Activated CD4-positive, alpha-beta T cell treated with anti-CD3 and anti-CD28 coated beads, Interleukin-2, amount 10 ng/mL, durations not matched to agents 7 days and 5 days (primary cell): Measurements from ENCODE around the gene LDLRAD4. TPM values are rescaled to one million over a fixed set of nuclear protein-coding genes. Genes with fewer than 3 reads are reported as not detected.

Experiments used
- CTCF ChIA-PET: fragments of 350-600 bp; sonication (Branson Sonifier 250); formaldehyde crosslinking; loops from one replicate; lab custom pipeline; 2021; ENCODE audit warnings: antibody characterized with exemption; lab: Charles Lee
- POLR2A ChIA-PET: fragments of 350-600 bp; sonication (Branson Sonifier 250); formaldehyde crosslinking; loops from one replicate; lab custom pipeline; 2021; ENCODE audit warnings: antibody characterized with exemption; lab: Charles Lee
- DNase-seq: peaks from one replicate; pipeline ENCODE4 v3.0.0-alpha.2; 2020
- H3K27ac Mint-ChIP-seq: one replicate; pipeline ENCODE4 v1.8.0; 2021; ENCODE audit warnings: mild to moderate bottlenecking, moderate library complexity, mixed read lengths
- H3K27me3 Mint-ChIP-seq: one replicate; pipeline ENCODE4 v1.8.0; 2021; ENCODE audit warnings: mixed read lengths
- H3K36me3 Mint-ChIP-seq: one replicate; pipeline ENCODE4 v1.8.0; 2021; ENCODE audit warnings: low read depth, mixed read lengths
- H3K4me1 Mint-ChIP-seq: one replicate; pipeline ENCODE4 v1.8.0; 2021; ENCODE audit warnings: mixed read lengths
- H3K4me3 Mint-ChIP-seq: one replicate; pipeline ENCODE4 v1.8.0; 2021; ENCODE audit warnings: mild to moderate bottlenecking, moderate library complexity, mixed read lengths
- H3K9me3 Mint-ChIP-seq: one replicate; pipeline ENCODE4 v1.8.0; 2021; ENCODE audit warnings: mixed read lengths
- total RNA-seq, 2 experiments: library from RNA; stranded (reverse); gene quantifications; one replicate each; pipeline ENCODE4 v1.2.3, GENCODE V29; 2021

Gene LDLRAD4
- total RNA-seq, 2 experiments from 2014 or later, result 23.8 to 28.6 TPM

- DNase-seq, result no peak
- CTCF ChIA-PET, result no interaction called here
- no peaks in the 10 kb centered on the region for H3K9me3 Mint-ChIP-seq
- POLR2A ChIA-PET, result no interaction called here
- no peak overlapping the region for H3K27ac Mint-ChIP-seq
- no peaks in the 10 kb centered on the region for H3K36me3 Mint-ChIP-seq
- no peak overlapping the region for H3K4me3 Mint-ChIP-seq
- peaks cover 53% of the 10 kb centered on the region for H3K4me1 Mint-ChIP-seq
- no peaks in the 10 kb centered on the region for H3K27me3 Mint-ChIP-seq
Measured at GRCh38 chr18:13442451-13442850, 223.9 kb downstream of the LDLRAD4 start.

GRCh38 chr18:13443552-13443951 lies 225.0 kb downstream of the LDLRAD4 start:
- H3K27ac Mint-ChIP-seq, result no peak overlapping the region
- H3K9me3 Mint-ChIP-seq, result no peaks in the 10 kb centered on the region
- H3K27me3 Mint-ChIP-seq, result no peaks in the 10 kb centered on the region
- peaks cover 48% of the 10 kb centered on the region for H3K4me1 Mint-ChIP-seq
- H3K4me3 Mint-ChIP-seq, result no peak overlapping the region
- H3K36me3 Mint-ChIP-seq, result no peaks in the 10 kb centered on the region
- POLR2A ChIA-PET, result no interaction called here
- no peak for DNase-seq
- CTCF ChIA-PET, result no interaction called here

- CTCF ChIA-PET, result no interaction called here
- Mint-ChIP-seq H3K36me3 (no peaks in the 10 kb centered on the region), H3K27me3 (no peaks in the 10 kb centered on the region), H3K4me1 (peaks cover 38% of the 10 kb centered on the region), H3K9me3 (no peaks in the 10 kb centered on the region), H3K27ac (no peak overlapping the region), H3K4me3 (no peak overlapping the region)
- no peak for DNase-seq
- POLR2A ChIA-PET, result no interaction called here
Measured at GRCh38 chr18:13444430-13445240, 226.1 kb downstream of the LDLRAD4 start.

- Mint-ChIP-seq H3K36me3 (no peaks in the 10 kb centered on the region), H3K27ac (no peak overlapping the region), H3K4me3 (no peak overlapping the region), H3K4me1 (peaks cover 33% of the 10 kb centered on the region), H3K9me3 (no peaks in the 10 kb centered on the region), H3K27me3 (no peaks in the 10 kb centered on the region)
- POLR2A ChIA-PET, result no interaction called here
- CTCF ChIA-PET, result no interaction called here
- no peak for DNase-seq
Measured at GRCh38 chr18:13445241-13445897, 226.8 kb downstream of the LDLRAD4 start.

GRCh38 chr18:13446024-13446423 lies 227.5 kb downstream of the LDLRAD4 start:
- ChIA-PET POLR2A (interaction anchor here (0.5 kb wide), 1 partner anchor 35 kb away, joined by 3 read pairs; no protein-coding TSS in a partner anchor), CTCF (interaction anchor here (0.7 kb wide), 1 partner anchor 18 kb away, joined by 4 read pairs; no protein-coding TSS in a partner anchor)
- Mint-ChIP-seq H3K4me3 (no peak overlapping the region), H3K27ac (no peak overlapping the region), H3K27me3 (no peaks in the 10 kb centered on the region), H3K36me3 (no peaks in the 10 kb centered on the region), H3K4me1 (peaks cover 35% of the 10 kb centered on the region), H3K9me3 (no peaks in the 10 kb centered on the region)
- DNase-seq, result no peak

- no peaks in the 10 kb centered on the region for H3K9me3 Mint-ChIP-seq
- no peaks in the 10 kb centered on the region for H3K36me3 Mint-ChIP-seq
- H3K4me3 Mint-ChIP-seq, result no peak overlapping the region
- H3K4me1 Mint-ChIP-seq, result peaks cover 36% of the 10 kb centered on the region
- H3K27me3 Mint-ChIP-seq, result no peaks in the 10 kb centered on the region
- H3K27ac Mint-ChIP-seq, result no peak overlapping the region
- DNase-seq, result no peak
- ChIA-PET CTCF (interaction anchor here (0.7 kb wide), 1 partner anchor 19 kb away, joined by 4 read pairs; no protein-coding TSS in a partner anchor), POLR2A (interaction anchor here (0.5 kb wide), 1 partner anchor 36 kb away, joined by 3 read pairs; no protein-coding TSS in a partner anchor)
Measured at GRCh38 chr18:13446610-13447461, 228.3 kb downstream of the LDLRAD4 start.

- DNase-seq, result no peak
- Mint-ChIP-seq H3K4me3 (no peak overlapping the region), H3K27ac (no peak overlapping the region), H3K36me3 (no peaks in the 10 kb centered on the region), H3K4me1 (peaks cover 40% of the 10 kb centered on the region), H3K27me3 (no peaks in the 10 kb centered on the region), H3K9me3 (no peaks in the 10 kb centered on the region)
- ChIA-PET CTCF (interaction anchor here (1.3 kb wide), 1 partner anchor 9 kb away, joined by 5 read pairs; no protein-coding TSS in a partner anchor), POLR2A (no interaction called here)
Measured at GRCh38 chr18:13447621-13448334, 229.2 kb downstream of the LDLRAD4 start.

GRCh38 chr18:13448335-13448795 lies 229.8 kb downstream of the LDLRAD4 start:
- no peak for DNase-seq
- CTCF ChIA-PET, result interaction anchor here (1.3 kb wide), 1 partner anchor 9 kb away, joined by 5 read pairs; no protein-coding TSS in a partner anchor
- Mint-ChIP-seq H3K36me3 (no peaks in the 10 kb centered on the region), H3K4me3 (no peak overlapping the region), H3K27ac (no peak overlapping the region), H3K27me3 (no peaks in the 10 kb centered on the region), H3K4me1 (peaks cover 37% of the 10 kb centered on the region), H3K9me3 (no peaks in the 10 kb centered on the region)
- POLR2A ChIA-PET, result no interaction called here

GRCh38 chr18:13449651-13450050 lies 231.1 kb downstream of the LDLRAD4 start:
- CTCF ChIA-PET, result interaction anchor here (1.2 kb wide), 1 partner anchor 9 kb away, joined by 3 read pairs; no protein-coding TSS in a partner anchor
- no peaks in the 10 kb centered on the region for H3K9me3 Mint-ChIP-seq
- H3K4me1 Mint-ChIP-seq, result peaks cover 31% of the 10 kb centered on the region
- no peak for DNase-seq
- no peaks in the 10 kb centered on the region for H3K27me3 Mint-ChIP-seq
- H3K4me3 Mint-ChIP-seq, result no peak overlapping the region
- no peaks in the 10 kb centered on the region for H3K36me3 Mint-ChIP-seq
- H3K27ac Mint-ChIP-seq, result no peak overlapping the region
- POLR2A ChIA-PET, result no interaction called here

GRCh38 chr18:13450289-13451212 lies 232.0 kb downstream of the LDLRAD4 start:
- H3K27ac Mint-ChIP-seq, result peak overlapping the region; percentile 26
- DNase-seq, result no peak
- ChIA-PET CTCF (no interaction called here), POLR2A (no interaction called here)
- H3K36me3 Mint-ChIP-seq, result no peaks in the 10 kb centered on the region
- no peak overlapping the region for H3K4me3 Mint-ChIP-seq
- H3K4me1 Mint-ChIP-seq, result peaks cover 39% of the 10 kb centered on the region
- no peaks in the 10 kb centered on the region for H3K27me3 Mint-ChIP-seq
- H3K9me3 Mint-ChIP-seq, result no peaks in the 10 kb centered on the region

- peaks cover 46% of the 10 kb centered on the region for H3K4me1 Mint-ChIP-seq
- H3K9me3 Mint-ChIP-seq, result no peaks in the 10 kb centered on the region
- H3K4me3 Mint-ChIP-seq, result no peak overlapping the region
- ChIA-PET CTCF (no interaction called here), POLR2A (no interaction called here)
- H3K36me3 Mint-ChIP-seq, result no peaks in the 10 kb centered on the region
- H3K27ac Mint-ChIP-seq, result no peak overlapping the region
- H3K27me3 Mint-ChIP-seq, result no peaks in the 10 kb centered on the region
- no peak for DNase-seq
Measured at GRCh38 chr18:13451213-13451540, 232.6 kb downstream of the LDLRAD4 start.
